ENCODE measurements around the gene MALAT1.
A peak's percentile ranks its signal among the peaks of the same experiment; 100 is the strongest.
"Not testable (repeated sequence)": the region's sequence is repeated elsewhere in the genome, so short reads cannot be mapped to it uniquely, and the experiment has no call there.

The MALAT1 gene

GRCh38 chr11:65521777-65522521, 23.1 kb downstream of the MALAT1 start:
- DNase-seq (ENCODE audit: low read depth in 2 of 2) = not testable (repeated sequence)

- DNase-seq (ENCODE audit: low read depth in 2 of 2) = not testable (repeated sequence)
These were observed 24.1 kb downstream of the MALAT1 start for GRCh38 chr11:65522718-65523630.

GRCh38 chr11:65523631-65523968, 24.8 kb downstream of the MALAT1 start:
- not testable (repeated sequence) for DNase-seq (ENCODE audit: low read depth in 2 of 2)

GRCh38 chr11:65524014-65524740, 25.3 kb downstream of the MALAT1 start:
- DNase-seq (ENCODE audit: low read depth in 2 of 2) = no peak

GRCh38 chr11:65524741-65525545, 26.1 kb downstream of the MALAT1 start, which contains the start of gene SCYL1:
Gene SCYL1, plus strand, starts transcription at chr11:65525083. Its CDS starts 71 bp downstream, at chr11:65525154.
- peak; percentile 68 to 70 for DNase-seq (ENCODE audit: low read depth in 2 of 2)

- no peak for DNase-seq (ENCODE audit: low read depth in 2 of 2)
These were observed 27.0 kb downstream of the MALAT1 start for GRCh38 chr11:65525546-65526480.

GRCh38 chr11:65526744-65527143, 27.9 kb downstream of the MALAT1 start:
- no peak for DNase-seq (ENCODE audit: low read depth in 2 of 2)

- DNase-seq (ENCODE audit: low read depth in 2 of 2) = no peak
These were observed 30.0 kb downstream of the MALAT1 start for GRCh38 chr11:65528819-65529350.

- no peak for DNase-seq (ENCODE audit: low read depth in 2 of 2)
These were observed 30.8 kb downstream of the MALAT1 start for GRCh38 chr11:65529475-65530156.

- DNase-seq (ENCODE audit: low read depth in 2 of 2) = no peak
These were observed 31.3 kb downstream of the MALAT1 start for GRCh38 chr11:65530157-65530496.

GRCh38 chr11:65532388-65533064, 33.7 kb downstream of the MALAT1 start:
- no peak for DNase-seq (ENCODE audit: low read depth in 2 of 2)

- no peak for DNase-seq (ENCODE audit: low read depth in 2 of 2)
These were observed 36.3 kb downstream of the MALAT1 start for GRCh38 chr11:65535102-65535501.

GRCh38 chr11:65536412-65537295, 37.8 kb downstream of the MALAT1 start:
- DNase-seq (ENCODE audit: low read depth in 2 of 2) = no peak

GRCh38 chr11:65537296-65537597, 38.4 kb downstream of the MALAT1 start:
- no peak for DNase-seq (ENCODE audit: low read depth in 2 of 2)

GRCh38 chr11:65537620-65538231, 38.9 kb downstream of the MALAT1 start:
- DNase-seq (ENCODE audit: low read depth in 2 of 2) = no peak

GRCh38 chr11:65538232-65538914, 39.5 kb downstream of the MALAT1 start:
- DNase-seq (ENCODE audit: low read depth in 2 of 2) = no peak

All from stimulated activated CD4-positive, alpha-beta T cell treated with anti-CD3 and anti-CD28 coated beads, Interleukin-15, amount 100 ng/mL, for 48 hours (primary cell).